ENCODE measurements around the gene ZDHHC20. TPM values are rescaled to one million over a fixed set of nuclear protein-coding genes. Genes with fewer than 3 reads are reported as not detected.

The ZDHHC20 gene
- polyA plus RNA-seq, 3 donors from 2014 or later: 23.8 to 67.7 (median 61.3) TPM

DNA sequence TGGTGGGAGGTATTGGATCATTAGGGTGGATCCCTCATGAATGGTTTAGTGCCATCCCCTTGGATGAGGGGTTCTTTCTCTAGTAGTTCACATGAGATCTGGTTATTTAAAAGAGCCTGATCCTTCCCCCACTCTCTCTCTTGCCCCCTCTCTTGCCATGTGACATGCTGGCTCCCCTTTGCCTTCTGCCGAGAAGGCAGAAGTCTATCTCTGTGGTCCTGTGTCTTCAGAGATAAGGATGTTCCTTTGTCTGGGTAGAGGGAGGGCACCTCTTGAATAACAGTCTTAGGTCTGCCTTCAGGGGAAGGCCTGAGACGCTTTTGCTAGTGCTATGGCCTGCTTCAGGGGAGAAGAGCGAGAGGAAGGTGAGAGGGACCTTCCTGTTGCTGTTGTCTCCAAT, 2.0 kb upstream of the ZDHHC20 start:
- H3K4me3 Mint-ChIP-seq: peak overlapping the region in 2 of 5 donors; percentile 74 to 95
- peaks cover 18 to 23% (median 21%) of the 10 kb centered on the region in 3 donors for H3K27me3 Mint-ChIP-seq (ENCODE audit: low read depth in 3 of 3)
- peak overlapping the region in 3 of 6 donors; percentile 14 to 83 (median 45) for H3K27ac Mint-ChIP-seq
- peaks cover 33 to 39% of the 10 kb centered on the region in 2 donors for H3K4me1 Mint-ChIP-seq
- no peak for DNase-seq
- no peaks in the 10 kb centered on the region for H3K36me3 Mint-ChIP-seq
- H3K9me3 Mint-ChIP-seq: no peaks in the 10 kb centered on the region

DNA sequence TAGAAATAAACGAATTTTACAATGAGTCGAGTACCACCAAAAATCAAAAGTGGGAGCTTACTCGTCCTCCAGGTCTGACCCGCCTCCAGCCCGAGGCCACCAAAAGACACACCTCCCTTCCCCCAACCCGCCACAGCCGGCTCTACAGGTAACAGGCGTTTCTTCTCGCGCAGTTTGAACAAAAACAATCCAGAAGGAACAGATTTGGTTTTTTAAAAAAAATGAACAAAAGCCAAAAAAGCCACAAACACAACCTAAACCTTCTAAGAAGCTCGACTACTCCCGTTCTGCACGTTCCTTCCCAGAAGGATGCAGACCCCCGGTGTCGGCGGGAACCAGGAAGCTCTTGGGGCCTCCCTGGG, 671 bp downstream of the ZDHHC20 start:
- H3K27me3 Mint-ChIP-seq (ENCODE audit: low read depth in 3 of 3): peaks cover 18 to 21% (median 19%) of the 10 kb centered on the region in 3 donors
- peak overlapping the region; percentile 89 to 95 (median 93) for H3K4me3 Mint-ChIP-seq
- H3K4me1 Mint-ChIP-seq: peaks cover 48 to 62% of the 10 kb centered on the region in 2 donors
- H3K27ac Mint-ChIP-seq: peak overlapping the region; percentile 81 to 92 (median 89)
- no peaks in the 10 kb centered on the region for H3K9me3 Mint-ChIP-seq
- peak; percentile 43 to 55 (median 51) for DNase-seq
- peaks cover 0 to under 1% (median 0%) of the 10 kb centered on the region in 3 donors for H3K36me3 Mint-ChIP-seq

DNA sequence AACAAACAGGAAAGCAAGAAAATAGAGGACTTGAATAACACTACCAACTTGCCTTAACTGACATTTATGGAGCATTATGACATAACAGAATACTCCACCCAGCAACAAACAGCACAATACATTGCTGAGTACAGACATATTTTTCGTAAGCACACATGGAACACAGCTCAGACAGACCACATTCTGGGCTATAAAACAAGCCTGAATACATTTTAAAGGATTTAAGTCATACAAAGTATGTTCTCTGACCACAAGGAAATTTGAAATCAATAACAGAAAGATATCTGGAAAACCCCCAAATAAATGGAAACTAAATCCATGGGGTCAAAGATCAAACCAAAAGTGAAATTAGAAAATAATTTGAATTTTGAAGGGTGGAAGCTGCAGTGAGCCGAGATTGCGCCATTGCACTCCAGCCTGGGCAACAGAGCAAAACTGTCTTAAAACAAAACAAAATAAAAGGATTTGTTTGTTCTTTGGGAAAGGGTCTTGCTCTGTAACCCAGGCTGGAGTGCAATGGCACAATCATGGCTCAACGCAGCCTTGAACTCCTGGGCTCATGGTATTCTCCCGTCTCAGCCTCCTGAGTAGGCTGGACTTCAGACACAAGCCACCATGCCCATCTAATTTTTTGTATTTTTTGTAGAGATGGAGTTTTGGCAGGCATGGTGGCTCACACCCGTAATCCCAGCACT, 5.6 kb downstream of the ZDHHC20 start:
- no peak for DNase-seq
- H3K27me3 Mint-ChIP-seq (ENCODE audit: low read depth in 3 of 3): peaks cover 5 to 9% (median 8%) of the 10 kb centered on the region in 3 donors
- peak overlapping the region in 1 of 5 donors; percentile 10 for H3K4me3 Mint-ChIP-seq
- H3K9me3 Mint-ChIP-seq: peaks cover 0 to 5% (median 0%) of the 10 kb centered on the region in 6 donors
- H3K4me1 Mint-ChIP-seq: peaks cover 59 to 91% of the 10 kb centered on the region in 2 donors
- H3K36me3 Mint-ChIP-seq: peaks cover 6 to 9% (median 8%) of the 10 kb centered on the region in 3 donors
- H3K27ac Mint-ChIP-seq: peak overlapping the region in 1 of 6 donors; percentile 6

DNA sequence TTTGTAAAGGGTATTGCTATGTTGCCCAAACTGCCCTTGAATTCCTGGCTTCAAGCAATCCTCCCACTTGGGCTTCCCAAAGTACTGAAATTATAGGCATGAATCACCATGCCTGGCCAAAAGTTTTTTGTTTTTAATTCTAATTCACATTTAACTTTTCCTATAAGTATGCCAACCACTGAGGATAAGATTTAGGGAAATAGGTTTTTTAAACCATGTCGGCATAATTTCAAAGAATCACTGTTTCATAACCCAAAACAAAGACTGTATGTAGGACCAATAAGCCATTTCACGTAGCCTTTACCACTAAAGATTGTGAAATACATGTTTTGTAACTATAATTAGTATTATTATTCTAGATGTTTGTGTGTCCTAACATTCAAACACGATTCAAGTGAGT, 8.2 kb downstream of the ZDHHC20 start:
- H3K4me3 Mint-ChIP-seq: no peak overlapping the region
- peaks cover 46 to 78% of the 10 kb centered on the region in 2 donors for H3K4me1 Mint-ChIP-seq
- H3K36me3 Mint-ChIP-seq: peaks cover 6 to 12% (median 9%) of the 10 kb centered on the region in 3 donors
- H3K27ac Mint-ChIP-seq: no peak overlapping the region
- DNase-seq: no peak
- H3K9me3 Mint-ChIP-seq: peaks cover 0 to 5% (median 0%) of the 10 kb centered on the region in 6 donors
- H3K27me3 Mint-ChIP-seq (ENCODE audit: low read depth in 3 of 3): no peaks in the 10 kb centered on the region

DNA sequence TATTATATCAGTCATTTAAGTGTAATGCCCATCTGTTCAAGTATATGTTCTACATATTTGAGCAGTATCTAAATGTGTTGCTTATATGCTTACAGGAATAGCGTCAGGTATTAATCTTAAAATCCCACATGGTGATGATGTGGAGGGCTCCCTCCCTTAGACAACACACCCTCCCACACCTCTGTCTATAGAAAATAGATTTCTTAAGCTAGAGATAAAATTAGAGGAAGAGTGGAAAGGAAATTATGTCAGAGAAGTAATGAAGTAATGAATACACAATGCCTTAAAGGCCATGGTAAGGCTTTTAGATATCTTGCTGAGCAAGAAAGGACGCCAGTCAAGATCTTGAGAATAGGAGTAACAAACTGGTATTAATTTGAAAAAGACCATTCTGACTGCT, 12.4 kb downstream of the ZDHHC20 start:
- no peak overlapping the region for H3K4me3 Mint-ChIP-seq
- peak overlapping the region in 5 of 6 donors; percentile 1 to 65 (median 43) for H3K27ac Mint-ChIP-seq

DNA sequence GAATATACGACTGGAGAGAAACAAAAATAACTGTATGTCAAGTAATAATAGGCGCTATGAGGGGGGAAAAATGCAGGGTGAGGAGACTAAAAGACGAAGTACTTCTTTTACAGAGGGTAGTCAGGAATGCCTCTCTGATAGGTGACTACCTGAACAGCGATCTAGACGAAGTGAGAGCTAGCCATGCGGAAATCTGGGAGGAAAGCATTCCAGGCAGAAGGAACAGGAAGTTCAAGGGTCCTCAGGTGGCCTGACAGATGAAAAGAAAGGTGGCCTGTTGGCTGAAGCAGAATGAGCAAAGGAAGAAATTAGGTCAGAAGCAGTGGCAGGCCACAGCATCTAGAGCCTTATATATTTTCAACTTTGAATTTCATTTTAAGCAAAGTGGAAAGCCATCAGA, 13.3 kb downstream of the ZDHHC20 start:
- Mint-ChIP-seq H3K4me1 (peaks cover 52 to 78% of the 10 kb centered on the region in 2 donors), H3K9me3 (peaks cover 0 to 1% (median 0%) of the 10 kb centered on the region in 6 donors), H3K27me3 (ENCODE audit: low read depth in 3 of 3) (no peaks in the 10 kb centered on the region), H3K36me3 (peaks cover 0 to 4% (median 3%) of the 10 kb centered on the region in 3 donors), H3K27ac (peak overlapping the region in 4 of 6 donors; percentile 2 to 53 (median 24)), H3K4me3 (no peak overlapping the region)
- DNase-seq: no peak

More for the DNA sequence above, 12.4 kb downstream of the ZDHHC20 start:
- Mint-ChIP-seq H3K36me3 (peaks cover 0 to 4% (median 2%) of the 10 kb centered on the region in 3 donors), H3K27me3 (ENCODE audit: low read depth in 3 of 3) (no peaks in the 10 kb centered on the region), H3K9me3 (peaks cover 0 to 1% (median 0%) of the 10 kb centered on the region in 6 donors), H3K4me1 (peaks cover 51 to 80% of the 10 kb centered on the region in 2 donors)
- no peak for DNase-seq

DNA sequence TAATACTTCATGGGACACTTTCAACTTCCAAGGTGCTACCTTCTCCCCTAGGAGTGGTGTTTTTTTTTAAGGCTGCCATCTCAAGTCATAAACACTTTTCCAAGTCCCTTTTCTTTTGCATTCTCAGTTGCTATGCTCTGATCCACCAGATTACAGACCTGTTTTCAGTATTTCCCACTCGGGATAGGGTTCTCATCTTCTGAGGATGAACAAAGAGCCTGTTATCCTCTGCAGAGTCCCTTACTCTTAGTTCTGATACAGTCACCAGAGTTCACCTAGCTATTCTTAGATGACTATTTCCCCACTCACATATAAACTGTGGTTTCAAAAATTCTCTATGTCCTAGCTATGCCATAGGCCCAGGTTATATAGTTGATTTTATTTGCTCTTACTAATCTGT, 15.9 kb downstream of the ZDHHC20 start:
- H3K27me3 Mint-ChIP-seq (ENCODE audit: low read depth in 3 of 3): no peaks in the 10 kb centered on the region
- H3K4me1 Mint-ChIP-seq: peaks cover 56 to 80% of the 10 kb centered on the region in 2 donors
- H3K9me3 Mint-ChIP-seq: peaks cover 0 to 1% (median 0%) of the 10 kb centered on the region in 6 donors
- no peak for DNase-seq
- no peak overlapping the region for H3K4me3 Mint-ChIP-seq
- H3K36me3 Mint-ChIP-seq: peaks cover 0 to 6% (median 4%) of the 10 kb centered on the region in 3 donors
- H3K27ac Mint-ChIP-seq: peak overlapping the region in 4 of 6 donors; percentile 14 to 49 (median 19)

DNA sequence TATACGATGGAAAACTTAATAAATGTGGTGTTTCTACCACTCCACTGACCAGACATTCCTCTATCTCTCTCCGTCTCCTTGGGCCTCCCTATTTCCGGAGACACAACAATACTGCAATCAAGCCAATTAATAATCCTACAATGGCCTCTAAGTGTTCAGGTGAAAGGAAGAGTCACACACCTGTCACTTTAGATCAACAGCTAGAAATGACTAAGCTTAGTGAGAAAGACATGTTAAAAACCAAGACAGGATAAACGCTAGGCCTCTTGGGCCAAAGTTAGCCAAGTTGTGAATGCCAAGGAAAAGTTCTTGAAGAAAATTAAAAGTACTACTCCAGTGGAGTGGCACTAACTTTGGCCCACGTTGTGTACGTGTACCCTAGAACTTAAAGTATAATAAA, 22.5 kb downstream of the ZDHHC20 start:
- H3K4me3 Mint-ChIP-seq: peak overlapping the region; percentile 48 to 80 (median 76)
- H3K27ac Mint-ChIP-seq: peak overlapping the region; percentile 77 to 94 (median 83)
- peaks cover 59 to 79% of the 10 kb centered on the region in 2 donors for H3K4me1 Mint-ChIP-seq
- DNase-seq: no peak
- no peaks in the 10 kb centered on the region for H3K9me3 Mint-ChIP-seq
- H3K27me3 Mint-ChIP-seq (ENCODE audit: low read depth in 3 of 3): no peaks in the 10 kb centered on the region
- H3K36me3 Mint-ChIP-seq: peaks cover 0 to 13% (median 0%) of the 10 kb centered on the region in 3 donors

DNA sequence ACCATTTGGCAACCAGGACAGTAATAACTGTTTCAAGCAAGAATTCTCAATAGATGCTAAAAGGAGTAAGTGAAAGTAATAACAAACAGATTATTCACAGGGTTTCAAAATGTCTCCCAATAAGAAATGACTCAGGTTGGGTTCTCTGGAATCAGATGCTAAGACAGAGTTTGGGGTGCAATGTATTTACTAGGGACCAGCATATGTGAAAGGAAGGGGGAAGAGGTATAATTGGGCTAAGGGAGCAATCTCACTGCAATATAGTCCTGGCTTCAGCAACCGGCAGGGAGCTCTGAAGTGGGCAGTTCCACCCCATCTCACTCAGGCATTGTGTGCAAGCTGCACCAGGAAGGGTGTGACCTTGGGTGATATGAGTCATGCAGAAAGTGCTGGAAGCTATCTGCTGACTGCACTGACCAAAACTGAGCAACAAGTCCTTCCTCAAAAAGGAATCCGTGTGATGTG, 23.4 kb downstream of the ZDHHC20 start:
- Mint-ChIP-seq H3K27me3 (ENCODE audit: low read depth in 3 of 3) (no peaks in the 10 kb centered on the region), H3K27ac (peak overlapping the region; percentile 77 to 94 (median 86)), H3K9me3 (peaks cover 0 to 1% (median 0%) of the 10 kb centered on the region in 6 donors), H3K4me3 (peak overlapping the region; percentile 73 to 81 (median 77)), H3K4me1 (peaks cover 63 to 80% of the 10 kb centered on the region in 2 donors), H3K36me3 (peaks cover 0 to 14% (median 2%) of the 10 kb centered on the region in 3 donors)
- DNase-seq: peak; percentile 54 to 60 (median 54)

DNA sequence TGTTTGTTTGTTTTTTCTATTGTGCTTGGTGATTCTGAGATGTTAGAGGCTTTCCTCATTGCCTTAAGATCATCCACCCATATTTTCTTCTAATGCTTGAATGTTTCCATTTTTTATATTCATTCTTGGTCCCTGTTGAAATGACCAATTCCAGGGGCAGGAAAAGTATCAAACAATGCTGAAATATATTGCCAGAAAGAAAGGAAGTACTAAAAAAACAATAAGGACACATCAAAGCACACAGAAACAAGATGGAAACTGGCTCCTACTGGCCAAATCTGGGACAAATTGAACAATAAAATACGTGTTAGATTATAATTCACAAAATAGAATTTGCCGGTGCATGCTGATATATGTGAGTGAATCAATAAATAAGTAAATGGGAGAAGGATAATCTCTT, 23.9 kb downstream of the ZDHHC20 start:
- H3K27me3 Mint-ChIP-seq (ENCODE audit: low read depth in 3 of 3): no peaks in the 10 kb centered on the region
- DNase-seq: no peak
- peaks cover under 1 to 19% (median 7%) of the 10 kb centered on the region in 3 donors for H3K36me3 Mint-ChIP-seq
- H3K4me1 Mint-ChIP-seq: peaks cover 65 to 82% of the 10 kb centered on the region in 2 donors
- peak overlapping the region; percentile 77 to 94 (median 86) for H3K27ac Mint-ChIP-seq
- H3K4me3 Mint-ChIP-seq: peak overlapping the region; percentile 73 to 81 (median 77)
- H3K9me3 Mint-ChIP-seq: peaks cover 0 to 4% (median 1%) of the 10 kb centered on the region in 6 donors

DNA sequence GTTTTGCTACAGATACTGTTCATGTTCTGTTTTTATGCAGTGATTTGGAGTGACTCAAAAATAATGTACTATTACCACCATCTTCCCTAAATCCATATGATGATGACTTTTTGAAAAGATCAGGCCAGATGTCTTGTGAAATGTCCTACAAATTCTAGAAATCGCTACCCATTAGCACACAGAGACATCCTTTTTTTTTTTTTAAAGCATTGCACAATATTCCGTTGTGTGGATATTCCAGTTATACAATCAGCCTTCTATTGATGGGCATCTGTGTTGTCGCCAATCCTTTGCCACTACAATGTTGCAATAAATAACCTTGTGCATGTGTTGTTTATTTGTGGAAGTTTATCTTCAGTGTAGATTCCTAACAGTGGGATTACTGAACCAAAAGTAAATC, 24.5 kb downstream of the ZDHHC20 start:
- no peak for DNase-seq
- H3K36me3 Mint-ChIP-seq: peaks cover 7 to 25% (median 13%) of the 10 kb centered on the region in 3 donors
- H3K27me3 Mint-ChIP-seq (ENCODE audit: low read depth in 3 of 3): no peaks in the 10 kb centered on the region
- peak overlapping the region in 2 of 5 donors; percentile 8 to 76 for H3K4me3 Mint-ChIP-seq
- H3K27ac Mint-ChIP-seq: peak overlapping the region in 3 of 6 donors; percentile 77 to 94 (median 87)
- H3K4me1 Mint-ChIP-seq: peaks cover 69 to 87% of the 10 kb centered on the region in 2 donors
- H3K9me3 Mint-ChIP-seq: peaks cover 3 to 10% (median 7%) of the 10 kb centered on the region in 6 donors

DNA sequence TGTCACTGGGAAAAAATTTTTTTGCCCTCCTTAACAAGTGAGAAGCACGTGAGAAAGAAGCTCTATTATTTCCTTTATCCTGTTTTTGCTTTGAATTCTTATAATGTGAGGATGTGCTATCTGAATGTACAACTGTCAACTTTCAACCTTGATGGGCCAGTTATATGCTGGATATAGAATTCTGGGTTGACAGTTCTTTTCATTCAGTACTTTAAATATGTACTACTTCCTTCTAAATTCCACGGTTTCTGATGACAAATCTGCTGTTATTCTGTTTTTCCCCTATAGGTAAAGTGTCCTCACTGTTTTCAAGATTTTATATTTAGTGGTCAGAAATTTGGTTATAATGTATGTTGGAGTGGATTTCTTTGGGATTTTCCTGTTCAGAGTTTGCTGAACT, 29.9 kb downstream of the ZDHHC20 start:
- peak overlapping the region in 3 of 6 donors; percentile 8 to 77 (median 45) for H3K27ac Mint-ChIP-seq
- peaks cover 41 to 61% of the 10 kb centered on the region in 2 donors for H3K4me1 Mint-ChIP-seq
- no peak for DNase-seq

DNA sequence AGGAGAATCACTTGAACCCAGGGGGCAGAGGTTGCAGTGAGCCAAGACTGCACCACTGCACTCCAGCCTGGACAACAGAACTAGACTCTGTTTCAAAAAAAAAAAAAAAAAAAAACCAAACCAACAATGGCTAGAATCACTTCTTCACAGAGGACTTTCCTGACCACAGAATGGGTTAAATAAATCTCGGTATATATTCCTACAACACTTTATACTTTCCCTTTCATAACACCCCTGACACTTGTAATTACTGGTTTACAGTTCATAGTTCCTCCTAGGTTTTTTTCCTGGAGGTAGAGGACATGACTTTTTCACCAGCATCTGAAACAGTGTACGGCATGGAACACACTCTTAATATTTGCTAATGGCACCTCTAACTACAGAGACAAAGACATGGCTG, 31.4 kb downstream of the ZDHHC20 start:
- peaks cover 15 to 23% (median 21%) of the 10 kb centered on the region in 3 donors for H3K36me3 Mint-ChIP-seq
- H3K27ac Mint-ChIP-seq: peak overlapping the region in 5 of 6 donors; percentile 14 to 76 (median 52)
- H3K27me3 Mint-ChIP-seq (ENCODE audit: low read depth in 3 of 3): peaks cover 0 to 2% (median 0%) of the 10 kb centered on the region in 3 donors
- peaks cover 44 to 58% of the 10 kb centered on the region in 2 donors for H3K4me1 Mint-ChIP-seq
- H3K4me3 Mint-ChIP-seq: peak overlapping the region in 3 of 5 donors; percentile 20 to 37 (median 21)
- no peak for DNase-seq
- H3K9me3 Mint-ChIP-seq: peaks cover 7 to 20% (median 16%) of the 10 kb centered on the region in 6 donors

More for the DNA sequence above, 29.9 kb downstream of the ZDHHC20 start:
- peaks cover 7 to 20% (median 16%) of the 10 kb centered on the region in 6 donors for H3K9me3 Mint-ChIP-seq
- peaks cover 15 to 22% (median 21%) of the 10 kb centered on the region in 3 donors for H3K36me3 Mint-ChIP-seq
- H3K4me3 Mint-ChIP-seq: no peak overlapping the region
- no peaks in the 10 kb centered on the region for H3K27me3 Mint-ChIP-seq (ENCODE audit: low read depth in 3 of 3)

DNA sequence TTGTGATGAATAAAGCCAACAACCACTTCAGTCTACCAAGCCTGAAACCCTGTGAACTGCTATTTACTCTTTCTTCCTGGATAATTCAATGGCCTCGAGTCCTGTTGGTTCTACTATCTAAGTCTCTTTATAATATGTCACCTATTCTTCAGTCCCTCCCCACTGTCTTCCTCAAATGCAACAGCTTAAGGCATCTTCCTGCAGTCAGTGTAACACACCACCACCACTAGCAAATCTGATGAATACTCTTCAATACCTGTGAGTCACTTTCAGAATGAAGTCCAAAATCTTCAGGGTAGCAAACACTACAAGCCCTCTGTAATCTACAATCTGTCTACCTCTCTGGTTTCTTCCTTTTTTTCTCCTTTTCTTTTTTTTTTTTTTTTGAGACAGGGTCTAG, 32.9 kb downstream of the ZDHHC20 start:
- peak overlapping the region; percentile 3 to 77 (median 35) for H3K27ac Mint-ChIP-seq
- peaks cover 41 to 56% of the 10 kb centered on the region in 2 donors for H3K4me1 Mint-ChIP-seq
- H3K9me3 Mint-ChIP-seq: peaks cover 7 to 20% (median 16%) of the 10 kb centered on the region in 6 donors
- no peak for DNase-seq
- H3K4me3 Mint-ChIP-seq: peak overlapping the region in 2 of 5 donors; percentile 0 to 19
- peaks cover 0 to 2% (median 0%) of the 10 kb centered on the region in 3 donors for H3K27me3 Mint-ChIP-seq (ENCODE audit: low read depth in 3 of 3)
- H3K36me3 Mint-ChIP-seq: peaks cover 15 to 25% (median 21%) of the 10 kb centered on the region in 3 donors

All from immature natural killer cell (primary cell).